HEK293 (cell line): ENCODE data around the gene SUPT4H1.

Experiments used
- CTCF ChIA-PET: fragments of 350-600 bp; formaldehyde crosslinking; extraction: SDS; loops from one replicate; lab custom pipeline; 2021; ENCODE audit warnings: antibody characterized with exemption; lab: Yijun Ruan, JAX
- POLR2A ChIA-PET: fragments of 300-600 bp; formaldehyde crosslinking; extraction: SDS; loops from one replicate; lab custom pipeline; 2020; ENCODE audit warnings: antibody characterized with exemption, inconsistent platforms; lab: Yijun Ruan, JAX
- H3K27ac ChIP-seq: fragments of 200-500 bp; sonication (Bioruptor generic); 2 replicates; pipeline ENCODE4 v1.5.1; 2014; ENCODE audit warnings: low read depth, low read length, control low read depth, inconsistent platforms; ENCODE audit errors: extremely low read depth
- H3K36me3 ChIP-seq, 2 experiments: fragments of 200-500 bp in 1 of 2; sonication (Bioruptor generic) in 1 of 2; 1 replicate in 1 of 2; 2 replicates in 1 of 2; pipeline ENCODE4 v1.5.1; 2014 to 2017; ENCODE audit warnings: inconsistent platforms in 2 of 2, low read length in 2 of 2; ENCODE audit not compliant: control insufficient read depth in 2 of 2, insufficient read depth in 1 of 2
- H3K4me1 ChIP-seq: fragments of 200-500 bp; sonication (Bioruptor generic); 2 replicates; pipeline ENCODE4 v1.5.1; 2014; ENCODE audit warnings: mild to moderate bottlenecking, low read length, inconsistent platforms; ENCODE audit not compliant: control insufficient read depth, insufficient read depth
- H3K4me3 ChIP-seq: 2 replicates; pipeline ENCODE4 v1.5.1; 2011; ENCODE audit warnings: low read depth, mild to moderate bottlenecking, control low read depth, low read length, moderate library complexity
- H3K9me3 ChIP-seq: fragments of 200-500 bp; sonication (Bioruptor generic); 2 replicates; pipeline ENCODE4 v1.5.1; 2014; ENCODE audit warnings: low read depth, low read length, inconsistent platforms; ENCODE audit not compliant: control insufficient read depth, insufficient read depth
- ATF2 ChIP-seq: fragments of 450-650 bp; formaldehyde crosslinking; IDR thresholded peaks from 2 replicates; pipeline ENCODE4 v1.5.1; 2016; ENCODE audit warnings: missing biosample characterization, missing genetic modification characterization, low read depth
- ELK4 ChIP-seq: IDR thresholded peaks from 2 replicates; pipeline ENCODE4 v1.6.1; 2011; ENCODE audit warnings: mild to moderate bottlenecking, low read depth, low read length, borderline replicate concordance
- IKZF3 ChIP-seq: fragments of 450-650 bp; IDR thresholded peaks from 2 replicates; pipeline ENCODE4 v1.5.0; 2018; ENCODE audit warnings: missing biosample characterization, mild to moderate bottlenecking, missing genetic modification characterization, moderate library complexity
- OVOL3 ChIP-seq: fragments of 450-650 bp; formaldehyde crosslinking; IDR thresholded peaks from 2 replicates; pipeline ENCODE4 v1.5.1; 2016; ENCODE audit warnings: missing biosample characterization, missing genetic modification characterization
- REPIN1 ChIP-seq: fragments of 450-650 bp; formaldehyde crosslinking; IDR thresholded peaks from 2 replicates; pipeline ENCODE4 v1.5.1; 2017; ENCODE audit warnings: missing biosample characterization, missing genetic modification characterization, low read depth
- SETDB1 ChIP-seq: IDR thresholded peaks from one replicate; pipeline ENCODE4 v1.6.1; 2017; ENCODE audit warnings: mild to moderate bottlenecking, low read length, moderate library complexity, mixed read lengths; ENCODE audit not compliant: insufficient read length
- WT1 ChIP-seq: fragments of 450-650 bp; formaldehyde crosslinking; IDR thresholded peaks from 2 replicates; pipeline ENCODE4 v1.5.1; 2016; ENCODE audit warnings: missing biosample characterization, missing genetic modification characterization
- ZBTB10 ChIP-seq: fragments of 450-650 bp; formaldehyde crosslinking; IDR thresholded peaks from 2 replicates; pipeline ENCODE4 v1.5.1; 2016; ENCODE audit warnings: missing biosample characterization, missing genetic modification characterization
- ZBTB17 ChIP-seq: fragments of 450-650 bp; formaldehyde crosslinking; IDR thresholded peaks from 2 replicates; pipeline ENCODE4 v1.5.1; 2016; ENCODE audit warnings: missing biosample characterization, missing genetic modification characterization
- ZBTB49 ChIP-seq: fragments of 450-650 bp; formaldehyde crosslinking; IDR thresholded peaks from 2 replicates; pipeline ENCODE4 v1.5.1; 2016; ENCODE audit warnings: missing biosample characterization, missing genetic modification characterization, low read depth
- ZBTB6 ChIP-seq: fragments of 450-650 bp; formaldehyde crosslinking; IDR thresholded peaks from 2 replicates; pipeline ENCODE4 v1.5.1; 2017; ENCODE audit warnings: missing biosample characterization, missing genetic modification characterization
- ZFP37 ChIP-seq: fragments of 450-650 bp; formaldehyde crosslinking; IDR thresholded peaks from 2 replicates; pipeline ENCODE4 v1.5.1; 2016; ENCODE audit warnings: missing biosample characterization, missing genetic modification characterization
- ZNF121 ChIP-seq: fragments of 450-650 bp; formaldehyde crosslinking; IDR thresholded peaks from 2 replicates; pipeline ENCODE4 v1.5.1; 2016; ENCODE audit warnings: missing biosample characterization, missing genetic modification characterization
- ZNF133 ChIP-seq: fragments of 450-650 bp; formaldehyde crosslinking; IDR thresholded peaks from 2 replicates; pipeline ENCODE4 v1.5.1; 2016; ENCODE audit warnings: missing biosample characterization, missing genetic modification characterization
- ZNF184 ChIP-seq: fragments of 450-650 bp; IDR thresholded peaks from 2 replicates; pipeline ENCODE4 v1.5.1; 2018; ENCODE audit warnings: missing biosample characterization, mild to moderate bottlenecking, missing genetic modification characterization
- ZNF280C ChIP-seq: fragments of 450-650 bp; formaldehyde crosslinking; IDR thresholded peaks from 2 replicates; pipeline ENCODE4 v1.5.1; 2016; ENCODE audit warnings: missing biosample characterization, missing genetic modification characterization
- ZNF423 ChIP-seq: fragments of 450-650 bp; formaldehyde crosslinking; IDR thresholded peaks from 2 replicates; pipeline ENCODE4 v1.5.1; 2016; ENCODE audit warnings: missing biosample characterization, missing genetic modification characterization
- ZNF48 ChIP-seq: fragments of 450-650 bp; formaldehyde crosslinking; IDR thresholded peaks from 2 replicates; pipeline ENCODE4 v1.5.1; 2016; ENCODE audit warnings: missing biosample characterization, missing genetic modification characterization
- ZNF561 ChIP-seq: fragments of 450-650 bp; IDR thresholded peaks from 2 replicates; pipeline ENCODE4 v1.5.1; 2018; ENCODE audit warnings: missing biosample characterization, missing genetic modification characterization, borderline replicate concordance
- ZNF585B ChIP-seq: fragments of 450-650 bp; formaldehyde crosslinking; IDR thresholded peaks from 2 replicates; pipeline ENCODE4 v1.5.1; 2016; ENCODE audit warnings: missing biosample characterization, missing genetic modification characterization
- ZNF621 ChIP-seq: fragments of 450-650 bp; formaldehyde crosslinking; IDR thresholded peaks from 2 replicates; pipeline ENCODE4 v1.5.1; 2017; ENCODE audit warnings: missing biosample characterization, missing genetic modification characterization
- ZNF654 ChIP-seq: fragments of 450-650 bp; formaldehyde crosslinking; IDR thresholded peaks from 2 replicates; pipeline ENCODE4 v1.5.1; 2016; ENCODE audit warnings: low read depth, missing biosample characterization, missing genetic modification characterization
- ZXDB ChIP-seq: fragments of 450-650 bp; formaldehyde crosslinking; IDR thresholded peaks from 2 replicates; pipeline ENCODE4 v1.5.1; 2016; ENCODE audit warnings: missing biosample characterization, missing genetic modification characterization

The SUPT4H1 gene

GRCh38 chr17:58386708-58387107 is 34.7 kb upstream of the SUPT4H1 start:
- Histone ChIP-seq H3K27ac (no peak overlapping the region), H3K4me1 (peaks cover 46% of the 10 kb centered on the region)
- CTCF ChIA-PET, result interaction anchor here (1.3 to 1.4 kb wide), 2 partner anchors 30 to 61 kb away, joined by 4 to 5 read pairs; partner anchors contain the start of gene RNF43

GRCh38 chr17:58385359-58385899 is 33.4 kb upstream of the SUPT4H1 start:
- CTCF ChIA-PET, result interaction anchor here (0.6 to 1.4 kb wide), 3 partner anchors 32 to 480 kb away, joined by 3 to 5 read pairs (median 4); partner anchors contain the start of gene RNF43
- no peaks in the 10 kb centered on the region for H3K36me3 ChIP-seq
- no peak overlapping the region for H3K27ac ChIP-seq
- POLR2A ChIA-PET, result interaction anchor here (1.5 to 1.6 kb wide), 2 partner anchors 32 to 33 kb away, joined by 4 to 6 read pairs; partner anchors contain the start of genes RNF43 and SUPT4H1
- H3K9me3 ChIP-seq, result no peaks in the 10 kb centered on the region
- peaks cover 38% of the 10 kb centered on the region for H3K4me1 ChIP-seq
- H3K4me3 ChIP-seq, result no peak overlapping the region
- TF ChIP-seq ZXDB (tag by site-specific recombination), result peak; percentile 24; the same call in 1 of the 2 replicates
- TF ChIP-seq OVOL3 (tag by site-specific recombination), result no peak
- peak; percentile 25 for TF ChIP-seq SETDB1
- TF ChIP-seq ZBTB49 (tag by site-specific recombination), result no peak
- no peak for TF ChIP-seq ZBTB10
- peak; percentile 21; the same call in 1 of the 2 replicates for TF ChIP-seq ZNF585B (tag by site-specific recombination)
- no peak for TF ChIP-seq ZBTB6 (tag by site-specific recombination)
- TF ChIP-seq ZFP37 (tag by site-specific recombination), result no peak
- TF ChIP-seq ZNF133 (tag by site-specific recombination), result no peak
- no peak for TF ChIP-seq WT1 (tag by site-specific recombination)
- TF ChIP-seq ELK4, result no peak
- TF ChIP-seq ZNF121 (tag by site-specific recombination), result no peak
- TF ChIP-seq ZBTB17, result peak; percentile 52; the same call in 1 of the 2 replicates
- no peak for TF ChIP-seq ZNF621 (tag by site-specific recombination)

More at GRCh38 chr17:58386708-58387107, 34.7 kb upstream of the SUPT4H1 start:
- no peaks in the 10 kb centered on the region for H3K9me3 ChIP-seq
- TF ChIP-seq ATF2 (tag by site-specific recombination), result no peak
- TF ChIP-seq OVOL3 (tag by site-specific recombination), result no peak
- no peak for TF ChIP-seq ZNF280C (tag by site-specific recombination)
- TF ChIP-seq ZNF48 (tag by site-specific recombination), result no peak
- TF ChIP-seq IKZF3, result no peak
- no peak for TF ChIP-seq ZNF654
- no peak for TF ChIP-seq ZNF184 (tag by site-specific recombination)
- TF ChIP-seq ZNF423 (tag by site-specific recombination), result no peak
- TF ChIP-seq REPIN1 (tag by site-specific recombination), result no peak
- no peak for TF ChIP-seq ZNF561
- no peak; the same call in 1 of the 2 replicates for TF ChIP-seq ZNF121 (tag by site-specific recombination)
- POLR2A ChIA-PET, result interaction anchor here (1.5 kb wide), 1 partner anchor 31 kb away, joined by 4 read pairs; the partner anchor contains the start of gene RNF43
- H3K36me3 ChIP-seq, result no peaks in the 10 kb centered on the region
- H3K4me3 ChIP-seq, result no peak overlapping the region
